HG03442 (cell line): ENCODE data around the gene PKD2L1.
A peak's percentile ranks its signal among the peaks of the same experiment; 100 is the strongest.
"Not testable (repeated sequence)": the region's sequence is repeated elsewhere in the genome, so short reads cannot be mapped to it uniquely, and the experiment has no call there.

Source experiments
- ATAC-seq: cut with Tn5 transposase; IDR thresholded peaks from one replicate; pipeline ENCODE4 v1.9.1; 2021; ENCODE audit warnings: mild to moderate bottlenecking, moderate library complexity; ENCODE audit not compliant: unreplicated experiment

The PKD2L1 gene

GRCh38 chr10:100287756-100288155 is 42.3 kb downstream of the PKD2L1 start:
- no peak for ATAC-seq

GRCh38 chr10:100286051-100287033 is 43.7 kb downstream of the PKD2L1 start, which contains the start of gene BLOC1S2:
Gene BLOC1S2 (minus strand): TSS chr10:100286680. CDS start chr10:100286659, 21 bp downstream.
- ATAC-seq = peak; percentile 87

GRCh38 chr10:100285326-100285725 is 44.7 kb downstream of the PKD2L1 start:
- ATAC-seq = not testable (repeated sequence)

DNA sequence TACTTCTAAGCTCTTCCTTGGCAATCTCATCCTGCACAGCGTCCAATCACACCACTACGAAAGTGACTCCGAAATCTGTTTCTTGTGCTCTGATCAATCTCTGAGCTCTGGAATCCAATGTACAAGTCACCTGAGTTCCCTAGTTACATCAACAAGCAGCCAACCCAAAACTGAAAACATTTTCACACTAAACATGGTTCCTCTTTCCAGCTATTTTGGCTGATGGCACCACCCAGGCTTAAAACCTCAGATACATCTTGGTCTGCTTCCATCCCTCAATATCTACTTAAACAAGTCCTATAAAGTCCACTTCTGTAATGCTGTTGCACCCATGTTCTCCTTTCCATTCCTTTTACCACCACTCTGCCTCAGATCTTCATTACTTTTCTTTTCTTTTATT is 47.1 kb downstream of the PKD2L1 start:
- no peak for ATAC-seq

DNA sequence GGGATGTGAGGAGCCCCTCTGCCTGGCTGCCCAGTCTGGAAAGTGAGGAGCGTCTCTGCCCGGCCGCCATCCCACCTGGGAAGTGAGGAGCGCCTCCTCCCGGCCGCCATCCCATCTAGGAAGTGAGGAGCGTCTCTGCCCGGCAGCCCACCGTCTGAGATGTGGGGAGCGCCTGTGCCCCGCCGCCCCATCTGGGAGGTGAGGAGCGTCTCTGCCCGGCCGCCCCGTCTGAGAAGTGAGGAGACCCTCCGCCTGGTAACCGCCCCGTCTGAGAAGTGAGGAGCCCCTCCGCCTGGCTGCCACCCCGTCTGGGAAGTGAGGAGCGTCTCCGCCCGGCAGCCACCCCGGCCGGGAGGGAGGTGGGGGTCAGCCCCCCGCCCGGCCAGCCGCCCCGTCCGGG is 53.1 kb downstream of the PKD2L1 start:
- ATAC-seq = not testable (repeated sequence)

GRCh38 chr10:100267239-100268104 is 62.6 kb downstream of the PKD2L1 start, which contains the start of gene CWF19L1:
Gene CWF19L1 (minus strand): TSS chr10:100267638. CDS start chr10:100267593, 45 bp downstream.
- peak; percentile 80 for ATAC-seq

DNA sequence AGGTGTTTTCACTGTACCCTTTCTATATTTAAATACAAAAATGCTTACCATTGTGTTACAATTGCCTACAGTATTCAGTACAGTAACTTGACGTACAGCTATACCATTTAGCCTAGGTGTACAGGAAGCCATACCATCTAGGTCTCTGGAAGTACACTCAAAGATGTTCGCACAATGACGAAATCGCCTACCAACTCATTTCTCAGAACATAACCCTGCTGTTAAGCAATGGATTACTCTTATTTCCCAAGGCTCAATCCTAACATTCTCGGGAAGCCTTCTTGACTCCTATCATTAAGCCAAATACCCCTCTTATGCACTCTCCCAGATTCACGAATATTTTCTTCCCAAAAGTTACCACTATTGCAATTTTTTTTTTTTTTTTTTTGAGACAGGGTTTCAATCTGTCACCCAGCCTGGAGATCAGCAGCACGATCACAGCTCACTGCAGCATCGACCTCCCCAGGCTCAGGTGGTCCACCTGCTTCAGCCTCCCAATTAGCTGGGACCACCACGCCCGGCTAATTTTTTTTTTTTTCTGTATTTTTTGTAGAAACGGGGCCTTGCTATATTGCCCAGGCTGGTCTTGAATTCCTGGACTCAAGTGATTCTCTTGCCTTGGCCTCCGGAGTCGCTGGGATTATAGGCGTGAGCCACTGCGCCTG is 64.1 kb downstream of the PKD2L1 start:
- ATAC-seq = no peak

GRCh38 chr10:100254191-100254590 is 75.8 kb downstream of the PKD2L1 start:
- no peak for ATAC-seq

DNA sequence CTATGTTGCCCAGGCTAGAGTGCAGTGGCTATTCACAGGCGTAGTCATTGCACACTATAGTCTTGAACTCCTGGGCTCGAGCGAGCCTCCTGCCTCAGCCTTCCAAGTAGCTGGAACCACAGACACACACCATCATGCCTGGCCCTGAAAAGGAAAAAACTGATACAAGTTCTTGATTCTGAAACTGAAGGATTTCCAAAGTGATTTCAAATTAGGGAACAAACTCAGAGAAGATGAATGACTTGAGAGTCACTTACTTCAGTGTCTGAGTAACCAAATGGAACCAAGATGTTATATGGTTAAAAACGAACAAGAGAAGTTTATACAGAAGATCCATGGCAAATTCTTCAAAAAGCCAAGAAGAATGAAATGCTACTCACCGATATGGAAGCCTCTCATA is 77.0 kb downstream of the PKD2L1 start:
- ATAC-seq = no peak

DNA sequence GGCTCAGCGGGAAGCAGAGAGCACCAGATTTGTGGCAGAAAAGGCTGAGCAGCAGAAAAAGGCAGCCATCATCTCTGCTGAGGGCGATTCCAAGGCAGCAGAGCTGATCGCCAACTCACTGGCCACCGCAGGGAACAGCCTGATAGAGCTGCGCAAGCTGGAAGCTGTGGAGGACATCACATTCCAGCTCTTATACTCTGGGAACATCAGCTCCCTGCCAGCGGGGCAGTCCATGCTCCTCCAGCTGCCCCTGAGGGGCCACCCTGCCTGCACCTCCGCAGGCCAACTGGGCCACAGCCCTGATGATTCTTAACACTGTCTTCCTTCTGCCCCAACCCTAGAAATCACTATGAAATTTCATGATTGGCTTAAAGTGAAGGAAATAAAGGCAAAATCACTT is 81.2 kb downstream of the PKD2L1 start:
- ATAC-seq = no peak

- no peak for ATAC-seq
Observed at GRCh38 chr10:100245484-100246220, 84.4 kb downstream of the PKD2L1 start.

DNA sequence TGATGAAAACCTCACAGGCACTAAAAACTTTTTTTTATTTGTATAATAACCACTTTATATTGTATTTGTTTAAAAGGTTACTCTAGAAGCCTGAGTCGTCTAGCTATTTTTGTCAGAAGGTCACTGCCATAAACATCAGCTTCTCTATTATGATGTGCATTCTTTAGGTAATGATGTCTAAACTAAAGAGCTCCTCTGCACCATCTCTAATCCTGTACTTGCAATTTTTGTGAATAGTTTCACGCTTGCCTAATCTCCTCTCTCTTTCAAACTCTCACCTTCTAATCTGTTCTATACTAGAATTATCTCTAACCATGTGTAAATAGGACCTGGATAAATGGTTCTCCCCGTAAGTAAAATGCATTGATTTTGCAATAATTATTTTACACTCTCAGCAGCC is 90.2 kb downstream of the PKD2L1 start:
- ATAC-seq = no peak

- ATAC-seq = no peak
Observed at GRCh38 chr10:100238429-100238828, 91.6 kb downstream of the PKD2L1 start.
